T-helper 9 cell (primary cell): Measurements from ENCODE around the gene THRB.

Source experiments
- DNase-seq: peaks from one replicate; pipeline ENCODE4 v3.0.0-alpha.2; 2020
- total RNA-seq, 2 donors: gene quantifications; one replicate each; lab custom pipeline; 2026; lab: John Stamatoyannopoulos, UW

The THRB gene
- 0 to 0.07 reads per million in 2 donors for total RNA-seq

- DNase-seq, result no peak
Measured at GRCh38 chr3:24494618-24495325, at the start of gene THRB. Gene THRB, minus strand, starts transcription at chr3:24494850.

- DNase-seq, result no peak
Measured at GRCh38 chr3:24541935-24542334, 47.3 kb upstream of the THRB start.

- no peak for DNase-seq
Measured at GRCh38 chr3:24540821-24541220, 46.2 kb upstream of the THRB start.

GRCh38 chr3:24539699-24540098 lies 45.0 kb upstream of the THRB start:
- DNase-seq, result no peak

- no peak for DNase-seq
Measured at GRCh38 chr3:24538891-24539290, 44.2 kb upstream of the THRB start.

GRCh38 chr3:24533561-24534193 lies 39.0 kb upstream of the THRB start:
- DNase-seq, result no peak

GRCh38 chr3:24530471-24530870 lies 35.8 kb upstream of the THRB start:
- no peak for DNase-seq

- no peak for DNase-seq
Measured at GRCh38 chr3:24529210-24529609, 34.6 kb upstream of the THRB start.

GRCh38 chr3:24526640-24527212 lies 32.1 kb upstream of the THRB start:
- no peak for DNase-seq

GRCh38 chr3:24525557-24525956 lies 30.9 kb upstream of the THRB start:
- no peak for DNase-seq

GRCh38 chr3:24525022-24525421 lies 30.4 kb upstream of the THRB start:
- DNase-seq, result no peak

- no peak for DNase-seq
Measured at GRCh38 chr3:24523988-24524727, 29.5 kb upstream of the THRB start.

GRCh38 chr3:24523215-24523614 lies 28.6 kb upstream of the THRB start:
- DNase-seq, result no peak

GRCh38 chr3:24522146-24522579 lies 27.5 kb upstream of the THRB start:
- no peak for DNase-seq

- DNase-seq, result no peak
Measured at GRCh38 chr3:24521420-24522145, 26.9 kb upstream of the THRB start.

GRCh38 chr3:24520976-24521419 lies 26.3 kb upstream of the THRB start:
- DNase-seq, result no peak

- no peak for DNase-seq
Measured at GRCh38 chr3:24520101-24520495, 25.4 kb upstream of the THRB start.

- DNase-seq, result no peak
Measured at GRCh38 chr3:24519368-24520100, 24.9 kb upstream of the THRB start.

GRCh38 chr3:24518990-24519367 lies 24.3 kb upstream of the THRB start:
- DNase-seq, result no peak

- no peak for DNase-seq
Measured at GRCh38 chr3:24514119-24514518, 19.5 kb upstream of the THRB start.

- DNase-seq, result no peak
Measured at GRCh38 chr3:24513463-24513862, 18.8 kb upstream of the THRB start.
